ENCODE measurements around the gene GRB2. TPM values are rescaled to one million over a fixed set of nuclear protein-coding genes. Genes with fewer than 3 reads are reported as not detected.

GRB2 gene
- total and polyA plus RNA-seq, 10 of the 15 experiments (the other 5 are each of a cell fraction or from before 2014, with no cell fraction given), result 113 to 268 (median 158) TPM

DNA sequence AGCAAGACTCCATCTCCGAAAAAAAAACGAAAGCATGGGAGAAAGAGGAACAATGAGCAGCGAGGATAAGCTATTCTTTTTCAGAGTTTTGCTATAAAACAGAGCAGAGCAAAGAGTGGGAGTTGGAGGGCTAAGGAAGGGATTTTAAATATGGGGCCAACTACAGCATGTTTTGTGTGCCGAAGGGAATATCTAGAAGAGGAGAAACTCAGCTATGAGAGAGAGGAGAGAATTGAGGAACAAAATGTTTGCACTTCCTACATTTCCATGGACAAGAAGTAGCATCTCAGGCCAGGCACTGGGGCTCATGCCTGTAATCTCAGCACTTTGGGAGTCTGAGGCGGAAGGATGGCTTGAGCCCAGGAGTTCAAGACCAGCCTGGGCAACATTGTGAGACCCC lies 13.1 kb upstream of the GRB2 start:
- in situ Hi-C loops (cut with MboI), result no loop called here
- CTCF ChIA-PET, result interaction anchor here (0.6 to 1.5 kb wide), 5 partner anchors 24 to 457 kb away, joined by 3 to 6 read pairs (median 3); no protein-coding TSS in a partner anchor
- TF ChIP-seq STAT1 (conservative IDR thresholded peaks at IDR 0.05) (no peak), IKZF1 (conservative IDR thresholded peaks at IDR 0.05) (no peak), ZBED1 (IDR thresholded peaks at IDR 0.05; ENCODE audit: borderline replicate concordance) (no peak), MEF2A (IDR thresholded peaks at IDR 0.05; ENCODE audit: insufficient read depth, low read depth, low read length) (no peak), CHD2 (IDR thresholded peaks at IDR 0.05; ENCODE audit: borderline replicate concordance, low read depth, low read length) (no peak), SPI1 (IDR thresholded peaks at IDR 0.05; ENCODE audit: borderline replicate concordance, insufficient read depth, low read depth, low read length) (no peak), ZNF207 (IDR thresholded peaks at IDR 0.05; ENCODE audit: borderline replicate concordance) (no peak), SREBF2 (IDR thresholded peaks at IDR 0.05; ENCODE audit: low read length) (no peak), FOXK2 (IDR thresholded peaks at IDR 0.05) (no peak), BRCA1 (IDR thresholded peaks at IDR 0.05; ENCODE audit: low read depth, low read length) (no peak), SMAD5 (IDR thresholded peaks at IDR 0.05; ENCODE audit: low read depth) (no peak), ZSCAN29 (IDR thresholded peaks at IDR 0.05) (no peak), TARDBP (IDR thresholded peaks at IDR 0.05; ENCODE audit: borderline replicate concordance) (no peak), CREB1 (IDR thresholded peaks at IDR 0.05; ENCODE audit: low read depth) (no peak), POLR2A (IDR thresholded peaks at IDR 0.05; ENCODE audit: low read depth, low read length) (no peak)
- TF ChIP-seq, protein P1, sequence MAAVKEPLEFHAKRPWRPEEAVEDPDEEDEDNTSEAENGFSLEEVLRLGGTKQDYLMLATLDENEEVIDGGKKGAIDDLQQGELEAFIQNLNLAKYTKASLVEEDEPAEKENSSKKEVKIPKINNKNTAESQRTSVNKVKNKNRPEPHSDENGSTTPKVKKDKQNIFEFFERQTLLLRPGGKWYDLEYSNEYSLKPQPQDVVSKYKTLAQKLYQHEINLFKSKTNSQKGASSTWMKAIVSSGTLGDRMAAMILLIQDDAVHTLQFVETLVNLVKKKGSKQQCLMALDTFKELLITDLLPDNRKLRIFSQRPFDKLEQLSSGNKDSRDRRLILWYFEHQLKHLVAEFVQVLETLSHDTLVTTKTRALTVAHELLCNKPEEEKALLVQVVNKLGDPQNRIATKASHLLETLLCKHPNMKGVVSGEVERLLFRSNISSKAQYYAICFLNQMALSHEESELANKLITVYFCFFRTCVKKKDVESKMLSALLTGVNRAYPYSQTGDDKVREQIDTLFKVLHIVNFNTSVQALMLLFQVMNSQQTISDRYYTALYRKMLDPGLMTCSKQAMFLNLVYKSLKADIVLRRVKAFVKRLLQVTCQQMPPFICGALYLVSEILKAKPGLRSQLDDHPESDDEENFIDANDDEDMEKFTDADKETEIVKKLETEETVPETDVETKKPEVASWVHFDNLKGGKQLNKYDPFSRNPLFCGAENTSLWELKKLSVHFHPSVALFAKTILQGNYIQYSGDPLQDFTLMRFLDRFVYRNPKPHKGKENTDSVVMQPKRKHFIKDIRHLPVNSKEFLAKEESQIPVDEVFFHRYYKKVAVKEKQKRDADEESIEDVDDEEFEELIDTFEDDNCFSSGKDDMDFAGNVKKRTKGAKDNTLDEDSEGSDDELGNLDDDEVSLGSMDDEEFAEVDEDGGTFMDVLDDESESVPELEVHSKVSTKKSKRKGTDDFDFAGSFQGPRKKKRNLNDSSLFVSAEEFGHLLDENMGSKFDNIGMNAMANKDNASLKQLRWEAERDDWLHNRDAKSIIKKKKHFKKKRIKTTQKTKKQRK (IDR thresholded peaks at IDR 0.05; ENCODE audit: low read depth, low read length), result no peak
- TF ChIP-seq, protein P2, sequence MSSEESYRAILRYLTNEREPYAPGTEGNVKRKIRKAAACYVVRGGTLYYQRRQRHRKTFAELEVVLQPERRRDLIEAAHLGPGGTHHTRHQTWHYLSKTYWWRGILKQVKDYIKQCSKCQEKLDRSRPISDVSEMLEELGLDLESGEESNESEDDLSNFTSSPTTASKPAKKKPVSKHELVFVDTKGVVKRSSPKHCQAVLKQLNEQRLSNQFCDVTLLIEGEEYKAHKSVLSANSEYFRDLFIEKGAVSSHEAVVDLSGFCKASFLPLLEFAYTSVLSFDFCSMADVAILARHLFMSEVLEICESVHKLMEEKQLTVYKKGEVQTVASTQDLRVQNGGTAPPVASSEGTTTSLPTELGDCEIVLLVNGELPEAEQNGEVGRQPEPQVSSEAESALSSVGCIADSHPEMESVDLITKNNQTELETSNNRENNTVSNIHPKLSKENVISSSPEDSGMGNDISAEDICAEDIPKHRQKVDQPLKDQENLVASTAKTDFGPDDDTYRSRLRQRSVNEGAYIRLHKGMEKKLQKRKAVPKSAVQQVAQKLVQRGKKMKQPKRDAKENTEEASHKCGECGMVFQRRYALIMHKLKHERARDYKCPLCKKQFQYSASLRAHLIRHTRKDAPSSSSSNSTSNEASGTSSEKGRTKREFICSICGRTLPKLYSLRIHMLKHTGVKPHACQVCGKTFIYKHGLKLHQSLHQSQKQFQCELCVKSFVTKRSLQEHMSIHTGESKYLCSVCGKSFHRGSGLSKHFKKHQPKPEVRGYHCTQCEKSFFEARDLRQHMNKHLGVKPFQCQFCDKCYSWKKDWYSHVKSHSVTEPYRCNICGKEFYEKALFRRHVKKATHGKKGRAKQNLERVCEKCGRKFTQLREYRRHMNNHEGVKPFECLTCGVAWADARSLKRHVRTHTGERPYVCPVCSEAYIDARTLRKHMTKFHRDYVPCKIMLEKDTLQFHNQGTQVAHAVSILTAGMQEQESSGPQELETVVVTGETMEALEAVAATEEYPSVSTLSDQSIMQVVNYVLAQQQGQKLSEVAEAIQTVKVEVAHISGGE (CRISPR knock-in tag; IDR thresholded peaks at IDR 0.05), result no peak
- TF ChIP-seq, protein P3, sequence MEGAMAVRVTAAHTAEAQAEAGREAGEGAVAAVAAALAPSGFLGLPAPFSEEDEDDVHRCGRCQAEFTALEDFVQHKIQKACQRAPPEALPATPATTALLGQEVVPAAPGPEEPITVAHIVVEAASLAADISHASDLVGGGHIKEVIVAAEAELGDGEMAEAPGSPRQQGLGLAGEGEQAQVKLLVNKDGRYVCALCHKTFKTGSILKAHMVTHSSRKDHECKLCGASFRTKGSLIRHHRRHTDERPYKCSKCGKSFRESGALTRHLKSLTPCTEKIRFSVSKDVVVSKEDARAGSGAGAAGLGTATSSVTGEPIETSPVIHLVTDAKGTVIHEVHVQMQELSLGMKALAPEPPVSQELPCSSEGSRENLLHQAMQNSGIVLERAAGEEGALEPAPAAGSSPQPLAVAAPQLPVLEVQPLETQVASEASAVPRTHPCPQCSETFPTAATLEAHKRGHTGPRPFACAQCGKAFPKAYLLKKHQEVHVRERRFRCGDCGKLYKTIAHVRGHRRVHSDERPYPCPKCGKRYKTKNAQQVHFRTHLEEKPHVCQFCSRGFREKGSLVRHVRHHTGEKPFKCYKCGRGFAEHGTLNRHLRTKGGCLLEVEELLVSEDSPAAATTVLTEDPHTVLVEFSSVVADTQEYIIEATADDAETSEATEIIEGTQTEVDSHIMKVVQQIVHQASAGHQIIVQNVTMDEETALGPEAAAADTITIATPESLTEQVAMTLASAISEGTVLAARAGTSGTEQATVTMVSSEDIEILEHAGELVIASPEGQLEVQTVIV (IDR thresholded peaks at IDR 0.05; ENCODE audit: borderline replicate concordance, partially characterized antibody), result no peak

More for the DNA sequence above, 13.1 kb upstream of the GRB2 start:
- POLR2A ChIA-PET, result interaction anchor here (0.6 kb wide), 1 partner anchor 15 kb away, joined by 3 read pairs; no protein-coding TSS in a partner anchor
- Histone ChIP-seq H3K9me3 (replicated peaks; ENCODE audit: control insufficient read depth, insufficient read depth, low read length) (no peaks in the 10 kb centered on the region), H3K4me1 (ENCODE audit: control insufficient read depth, insufficient read depth, low read length) (no peaks in the 10 kb centered on the region), H2AFZ (ENCODE audit: control insufficient read depth, low read depth, low read length) (no peak overlapping the region), H3K27ac (ENCODE audit: control insufficient read depth, insufficient read depth) (no peak overlapping the region), H3K36me3 (ENCODE audit: control insufficient read depth in 2 of 2, insufficient read depth in 2 of 2, low read length in 1 of 2) (no peaks in the 10 kb centered on the region), H3K9ac (ENCODE audit: control insufficient read depth, insufficient read depth, low read length) (no peak overlapping the region), H3K27me3 (replicated peaks in 1 of 2; ENCODE audit: control insufficient read depth in 2 of 2, insufficient read depth in 2 of 2, low read length in 1 of 2) (no peaks in the 10 kb centered on the region), H4K20me1 (ENCODE audit: control insufficient read depth, insufficient read depth) (no peaks in the 10 kb centered on the region), H3K79me2 (ENCODE audit: control insufficient read depth, insufficient read depth, low read length) (no peaks in the 10 kb centered on the region), H3K4me2 (ENCODE audit: control insufficient read depth, insufficient read depth) (no peak overlapping the region), H3K4me3 (no peak overlapping the region)
- no peak for DNase-seq (ENCODE audit: low read depth, low spot score)
- ATAC-seq, result no peak
- no TSS peak for BruUV-seq (replicated peaks)
- WGBS (ENCODE audit: insufficient coverage, insufficient replicate concordance, low lambda C conversion rate, missing lambda C conversion rate), result 29% methylated on average over 5 of the region's 5 CpGs
- FAIRE-seq, result no peak
- intact Hi-C loops (cut with micrococcal nuclease; ENCODE audit: unreplicated experiment), result loop anchor here (10.0 kb wide), 1 partner anchor 454 kb away; no protein-coding TSS in a partner anchor
- RAD21 ChIA-PET (ENCODE audit: unreplicated experiment), result interaction anchor here (1.1 to 1.4 kb wide), 2 partner anchors 129 to 147 kb away, joined by 4 read pairs; partner anchors contain the start of genes MIF4GD and SLC25A19
- SMC1A ChIA-PET (ENCODE audit: uncharacterized antibody, unreplicated experiment), result interaction anchor here (1.2 kb wide), 1 partner anchor 90 kb away, joined by 4 read pairs; no protein-coding TSS in a partner anchor

Measured in GM12878 (cell line).